ENCODE measurements around the gene MEN1. TPM values are rescaled to one million over a fixed set of nuclear protein-coding genes. Genes with fewer than 3 reads are reported as not detected.

MEN1 gene
- total and polyA plus RNA-seq, 9 of the 15 experiments (the other 6 are each of a cell fraction or from before 2014, with no cell fraction given): 3.4 to 57.2 (median 19.3) TPM

DNA sequence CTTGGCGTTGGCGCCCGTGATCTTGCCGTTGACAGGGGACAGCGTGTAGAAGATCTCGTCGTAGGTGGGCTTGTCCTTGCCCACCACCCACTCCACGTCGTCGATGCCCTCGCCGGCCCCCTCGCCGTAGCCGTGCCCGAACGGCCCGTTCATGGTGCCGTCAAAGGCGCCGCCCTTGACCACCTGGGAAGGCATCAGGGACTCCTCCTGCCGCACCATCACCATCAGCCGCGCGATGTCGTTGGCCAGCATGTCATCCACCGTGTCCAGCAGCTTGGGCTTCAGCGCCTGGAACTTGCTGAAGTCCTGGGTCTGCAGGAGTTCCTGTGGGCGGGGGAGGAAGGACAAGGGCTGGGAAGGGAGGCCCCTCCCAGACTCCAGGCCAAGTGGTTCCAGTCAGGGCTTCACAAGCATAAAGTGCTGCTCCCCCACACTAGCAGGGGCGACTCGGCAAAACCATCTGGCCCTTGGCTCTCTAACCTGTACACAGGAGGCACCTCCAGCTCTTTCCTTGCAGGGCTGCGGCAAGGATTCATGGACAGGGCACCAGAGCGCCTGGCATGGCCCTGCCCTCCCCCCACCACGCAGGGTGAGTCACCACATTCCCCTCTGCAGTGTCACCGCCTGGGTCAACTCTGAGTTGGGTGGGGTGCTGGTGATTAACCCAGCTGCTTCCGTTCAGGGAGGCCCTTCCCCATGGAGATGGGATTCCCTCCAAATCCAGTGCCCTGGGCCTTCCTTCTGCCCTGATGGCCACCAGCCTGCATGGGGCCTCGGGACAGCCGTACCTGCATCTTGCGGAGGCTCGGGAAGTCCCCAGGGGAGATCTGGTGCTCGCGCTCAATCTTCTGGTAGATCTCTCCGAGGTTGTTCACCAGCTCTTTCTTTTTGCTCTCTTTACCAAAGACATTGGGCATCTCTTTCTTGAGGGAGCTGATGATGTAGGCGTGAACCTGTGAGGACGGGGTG, 44.5 kb upstream of the MEN1 start (continued):
- TF ChIP-seq, protein P1, sequence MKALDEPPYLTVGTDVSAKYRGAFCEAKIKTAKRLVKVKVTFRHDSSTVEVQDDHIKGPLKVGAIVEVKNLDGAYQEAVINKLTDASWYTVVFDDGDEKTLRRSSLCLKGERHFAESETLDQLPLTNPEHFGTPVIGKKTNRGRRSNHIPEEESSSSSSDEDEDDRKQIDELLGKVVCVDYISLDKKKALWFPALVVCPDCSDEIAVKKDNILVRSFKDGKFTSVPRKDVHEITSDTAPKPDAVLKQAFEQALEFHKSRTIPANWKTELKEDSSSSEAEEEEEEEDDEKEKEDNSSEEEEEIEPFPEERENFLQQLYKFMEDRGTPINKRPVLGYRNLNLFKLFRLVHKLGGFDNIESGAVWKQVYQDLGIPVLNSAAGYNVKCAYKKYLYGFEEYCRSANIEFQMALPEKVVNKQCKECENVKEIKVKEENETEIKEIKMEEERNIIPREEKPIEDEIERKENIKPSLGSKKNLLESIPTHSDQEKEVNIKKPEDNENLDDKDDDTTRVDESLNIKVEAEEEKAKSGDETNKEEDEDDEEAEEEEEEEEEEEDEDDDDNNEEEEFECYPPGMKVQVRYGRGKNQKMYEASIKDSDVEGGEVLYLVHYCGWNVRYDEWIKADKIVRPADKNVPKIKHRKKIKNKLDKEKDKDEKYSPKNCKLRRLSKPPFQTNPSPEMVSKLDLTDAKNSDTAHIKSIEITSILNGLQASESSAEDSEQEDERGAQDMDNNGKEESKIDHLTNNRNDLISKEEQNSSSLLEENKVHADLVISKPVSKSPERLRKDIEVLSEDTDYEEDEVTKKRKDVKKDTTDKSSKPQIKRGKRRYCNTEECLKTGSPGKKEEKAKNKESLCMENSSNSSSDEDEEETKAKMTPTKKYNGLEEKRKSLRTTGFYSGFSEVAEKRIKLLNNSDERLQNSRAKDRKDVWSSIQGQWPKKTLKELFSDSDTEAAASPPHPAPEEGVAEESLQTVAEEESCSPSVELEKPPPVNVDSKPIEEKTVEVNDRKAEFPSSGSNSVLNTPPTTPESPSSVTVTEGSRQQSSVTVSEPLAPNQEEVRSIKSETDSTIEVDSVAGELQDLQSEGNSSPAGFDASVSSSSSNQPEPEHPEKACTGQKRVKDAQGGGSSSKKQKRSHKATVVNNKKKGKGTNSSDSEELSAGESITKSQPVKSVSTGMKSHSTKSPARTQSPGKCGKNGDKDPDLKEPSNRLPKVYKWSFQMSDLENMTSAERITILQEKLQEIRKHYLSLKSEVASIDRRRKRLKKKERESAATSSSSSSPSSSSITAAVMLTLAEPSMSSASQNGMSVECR (CRISPR knock-in tag; IDR thresholded peaks at IDR 0.05): 0 out of 2 replicates have a peak, but pooled peaks have one; percentile 53
- TF ChIP-seq CBX2 (IDR thresholded peaks at IDR 0.05; ENCODE audit: insufficient read depth, low read length, poor library complexity, severe bottlenecking) (no peak), KAT2B (IDR thresholded peaks at IDR 0.05; ENCODE audit: low read depth, low read length) (no peak), YY1 (IDR thresholded peaks at IDR 0.05; ENCODE audit: borderline replicate concordance in 1 of 3, control insufficient read depth in 1 of 3, extremely low read depth in 1 of 3, insufficient read depth in 3 of 3, insufficient read length in 1 of 3, insufficient replicate concordance in 2 of 3, low read depth in 1 of 3, low read length in 2 of 3) (peak in 1 of 3 experiments; percentile 10), TOE1 (IDR thresholded peaks at IDR 0.05; ENCODE audit: borderline replicate concordance) (peak; percentile 59), TOE1 (CRISPR knock-in tag; IDR thresholded peaks at IDR 0.05; ENCODE audit: borderline replicate concordance, low read depth) (no peak), HDAC2 (IDR thresholded peaks at IDR 0.05) (peak; percentile 72; the same call in 1 of the 2 replicates), NONO (IDR thresholded peaks at IDR 0.05; ENCODE audit: low read depth in 2 of 2, low read length in 1 of 2) (peak in 1 of 2 experiments; percentile 52; a peak in 1 of 4 replicates), KLF1 (tag; IDR thresholded peaks at IDR 0.05) (peak; percentile 71; the same call in 1 of the 2 replicates), FIP1L1 (IDR thresholded peaks at IDR 0.05; ENCODE audit: low read depth, low read length, poor library complexity, severe bottlenecking) (peak; percentile 63), HMGN3 (IDR thresholded peaks at IDR 0.05; ENCODE audit: borderline replicate concordance, extremely low read depth, insufficient read length, low read depth, low read length) (peak; percentile 49), POLR2H (tag; IDR thresholded peaks at IDR 0.05; ENCODE audit: low read depth) (no peak), CCNT2 (IDR thresholded peaks at IDR 0.05; ENCODE audit: borderline replicate concordance, extremely low read depth, insufficient read length, low read depth, low read length) (peak; percentile 53), ZC3H4 (CRISPR knock-in tag; IDR thresholded peaks at IDR 0.05; ENCODE audit: borderline replicate concordance) (no peak), SRSF9 (IDR thresholded peaks at IDR 0.05; ENCODE audit: borderline replicate concordance, low read depth, low read length) (no peak), FOXA3 (CRISPR knock-in tag; conservative IDR thresholded peaks at IDR 0.05 in 1 of 2, IDR thresholded peaks at IDR 0.05 in 1 of 2) (peak in 1 of 2 experiments; percentile 78; a peak in 1 of 4 replicates), FOSL1 (tag; conservative IDR thresholded peaks at IDR 0.05) (peak; percentile 100)
- TF ChIP-seq, protein P2, sequence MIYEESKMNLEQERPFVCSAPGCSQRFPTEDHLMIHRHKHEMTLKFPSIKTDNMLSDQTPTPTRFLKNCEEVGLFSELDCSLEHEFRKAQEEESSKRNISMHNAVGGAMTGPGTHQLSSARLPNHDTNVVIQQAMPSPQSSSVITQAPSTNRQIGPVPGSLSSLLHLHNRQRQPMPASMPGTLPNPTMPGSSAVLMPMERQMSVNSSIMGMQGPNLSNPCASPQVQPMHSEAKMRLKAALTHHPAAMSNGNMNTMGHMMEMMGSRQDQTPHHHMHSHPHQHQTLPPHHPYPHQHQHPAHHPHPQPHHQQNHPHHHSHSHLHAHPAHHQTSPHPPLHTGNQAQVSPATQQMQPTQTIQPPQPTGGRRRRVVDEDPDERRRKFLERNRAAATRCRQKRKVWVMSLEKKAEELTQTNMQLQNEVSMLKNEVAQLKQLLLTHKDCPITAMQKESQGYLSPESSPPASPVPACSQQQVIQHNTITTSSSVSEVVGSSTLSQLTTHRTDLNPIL (CRISPR knock-in tag; IDR thresholded peaks at IDR 0.05): no peak
